ENCODE results near the gene AVL9. TPM values are rescaled to one million over a fixed set of nuclear protein-coding genes. Genes with fewer than 3 reads are reported as not detected.
"Not testable (repeated sequence)": the region's sequence is repeated elsewhere in the genome, so short reads cannot be mapped to it uniquely, and the experiment has no call there.

Gene AVL9
- total and polyA plus RNA-seq, 7 experiments from 2014 or later = 8.0 to 57.9 (median 35.4) TPM

- peak within 1 kb of the TSS; percentile 83 to 98 (median 92) for H3K4me3 Mint-ChIP-seq
- Histone ChIP-seq H3K4me3 (ENCODE audit: low read length) (peak within 1 kb of the TSS; percentile 86), H3K27ac (ENCODE audit: low read depth, low read length) (peak within 1 kb of the TSS; percentile 87), H3K36me3 (ENCODE audit: control insufficient read depth in 2 of 3, insufficient read depth in 3 of 3, low read length in 3 of 3) (peaks cover 0 to 16% (median 0%) of the 10 kb centered on the region in 3 experiments), H3K9me3 (ENCODE audit: control insufficient read depth in 2 of 3, low read length in 3 of 3) (no peaks in the 10 kb centered on the region), H3K4me1 (ENCODE audit: control insufficient read depth in 2 of 2, insufficient read depth in 2 of 2, low read length in 2 of 2) (peaks cover 8 to 13% of the 10 kb centered on the region in 2 donors), H3K27me3 (ENCODE audit: control insufficient read depth in 2 of 2, insufficient read depth in 2 of 2, low read length in 2 of 2) (no peaks in the 10 kb centered on the region)
- DNase-seq = peak; percentile 77 to 91 (median 89)
- ATAC-seq = peak; percentile 84
- H3K27ac Mint-ChIP-seq = peak within 1 kb of the TSS; percentile 90 to 98 (median 96)
- H3K27me3 Mint-ChIP-seq = no peaks in the 10 kb centered on the region
- H3K9me3 Mint-ChIP-seq = no peaks in the 10 kb centered on the region
- ChIA-PET POLR2A (interaction anchor here (0.6 to 1.4 kb wide), 4 partner anchors 45 to 572 kb away, joined by 3 to 5 read pairs (median 4); partner anchors contain the start of genes KBTBD2 and NT5C3A), CTCF (interaction anchor here (1.1 kb wide), 1 partner anchor 402 kb away, joined by 5 read pairs; no protein-coding TSS in a partner anchor)
- H3K36me3 Mint-ChIP-seq = peaks cover 0 to 19% (median 9%) of the 10 kb centered on the region in 5 donors
- H3K4me1 Mint-ChIP-seq = peaks cover 12 to 43% (median 31%) of the 10 kb centered on the region in 7 donors
- intact Hi-C loops (cut with micrococcal nuclease) = loop anchor here (1.0 to 2.0 kb wide), 10 partner anchors 146 to 639 kb away; partner anchors contain the start of genes BBS9 (in 2 of the 2), NT5C3A (in 2 of the 2) and KBTBD2 (in 1 of the 2)
Observed at GRCh38 chr7:32490127-32490796, 5.0 kb upstream of the AVL9 start, which contains the start of gene LSM5. TSS of gene LSM5 (minus strand) at chr7:32490380. CDS start at chr7:32490365, 15 bp downstream.

GRCh38 chr7:32494946-32495297 is 367 bp upstream of the AVL9 start:
- ChIA-PET CTCF (interaction anchor here (0.6 kb wide), 1 partner anchor 55 kb away, joined by 3 read pairs; no protein-coding TSS in a partner anchor), POLR2A (interaction anchor here (0.5 to 1.8 kb wide), 9 partner anchors 9 to 567 kb away, joined by 3 to 10 read pairs (median 5); partner anchors contain the start of genes KBTBD2 and NT5C3A)
- H3K27me3 ChIP-seq (ENCODE audit: control insufficient read depth in 2 of 2, insufficient read depth in 2 of 2, low read length in 2 of 2) = no peaks in the 10 kb centered on the region

GRCh38 chr7:32496052-32496813 is 944 bp downstream of the AVL9 start:
- Mint-ChIP-seq H3K4me1 (peaks cover 29 to 50% (median 39%) of the 10 kb centered on the region in 7 donors), H3K36me3 (peaks cover 4 to 19% (median 9%) of the 10 kb centered on the region in 5 donors), H3K4me3 (peak overlapping the region; percentile 86 to 100 (median 96)), H3K27ac (peak overlapping the region; percentile 92 to 97 (median 96)), H3K27me3 (no peaks in the 10 kb centered on the region), H3K9me3 (peaks cover 0 to 6% (median 0%) of the 10 kb centered on the region in 11 donors)
- Histone ChIP-seq H3K27me3 (ENCODE audit: control insufficient read depth in 2 of 2, insufficient read depth in 2 of 2, low read length in 2 of 2) (no peaks in the 10 kb centered on the region), H3K4me1 (ENCODE audit: control insufficient read depth in 2 of 2, insufficient read depth in 2 of 2, low read length in 2 of 2) (peaks cover 19 to 32% of the 10 kb centered on the region in 2 donors), H3K4me3 (ENCODE audit: low read length) (peak overlapping the region; percentile 56), H3K9me3 (ENCODE audit: control insufficient read depth in 2 of 3, low read length in 3 of 3) (no peaks in the 10 kb centered on the region), H3K36me3 (ENCODE audit: control insufficient read depth in 2 of 3, insufficient read depth in 3 of 3, low read length in 3 of 3) (peaks cover 0 to 3% (median 0%) of the 10 kb centered on the region in 3 experiments), H3K27ac (ENCODE audit: low read depth, low read length) (peak overlapping the region; percentile 96)
- ChIA-PET CTCF (interaction anchor here (0.7 kb wide), 2 partner anchors 97 to 395 kb away, joined by 3 to 4 read pairs; no protein-coding TSS in a partner anchor), POLR2A (interaction anchor here (0.6 to 1.8 kb wide), 13 partner anchors 8 to 614 kb away, joined by 3 to 10 read pairs (median 3); partner anchors contain the start of genes KBTBD2 and NT5C3A)
- no peak for ATAC-seq
- intact Hi-C loops (cut with micrococcal nuclease) = loop anchor here (2.0 to 5.0 kb wide), 4 partner anchors 36 to 546 kb away; no protein-coding TSS in a partner anchor
- DNase-seq = no peak

More at GRCh38 chr7:32494946-32495297, 367 bp upstream of the AVL9 start:
- H3K4me3 ChIP-seq (ENCODE audit: low read length) = peak overlapping the region; percentile 88
- intact Hi-C loops (cut with micrococcal nuclease) = loop anchor here (1.0 to 5.0 kb wide), 12 partner anchors 37 to 1901 kb away; partner anchors contain the start of genes BBS9 (in 2 of the 2), GARS1 (in 1 of the 2) and RP9 (in 1 of the 2)
- H3K4me1 Mint-ChIP-seq = peaks cover 16 to 50% (median 38%) of the 10 kb centered on the region in 7 donors
- ATAC-seq = no peak
- H3K27me3 Mint-ChIP-seq = no peaks in the 10 kb centered on the region
- peak overlapping the region; percentile 89 to 97 (median 96) for H3K27ac Mint-ChIP-seq
- H3K4me1 ChIP-seq (ENCODE audit: control insufficient read depth in 2 of 2, insufficient read depth in 2 of 2, low read length in 2 of 2) = peaks cover 12 to 24% of the 10 kb centered on the region in 2 donors
- no peak for DNase-seq
- peak overlapping the region; percentile 86 to 100 (median 96) for H3K4me3 Mint-ChIP-seq
- peaks cover 0 to 3% (median 0%) of the 10 kb centered on the region in 3 experiments for H3K36me3 ChIP-seq (ENCODE audit: control insufficient read depth in 2 of 3, insufficient read depth in 3 of 3, low read length in 3 of 3)
- H3K9me3 Mint-ChIP-seq = peaks cover 0 to 4% (median 0%) of the 10 kb centered on the region in 11 donors
- H3K27ac ChIP-seq (ENCODE audit: low read depth, low read length) = peak overlapping the region; percentile 96
- no peaks in the 10 kb centered on the region for H3K9me3 ChIP-seq (ENCODE audit: control insufficient read depth in 2 of 3, low read length in 3 of 3)
- H3K36me3 Mint-ChIP-seq = peaks cover 4 to 9% (median 6%) of the 10 kb centered on the region in 5 donors

GRCh38 chr7:32499755-32500154 is 4.5 kb downstream of the AVL9 start:
- Mint-ChIP-seq H3K4me3 (peak overlapping the region in 9 of 10 donors; percentile 18 to 61 (median 45)), H3K27ac (peak overlapping the region in 4 of 9 donors; percentile 3 to 65 (median 32)), H3K4me1 (peaks cover 37 to 77% (median 58%) of the 10 kb centered on the region in 7 donors), H3K36me3 (peaks cover 4 to 23% (median 16%) of the 10 kb centered on the region in 5 donors)
- H3K4me3 ChIP-seq (ENCODE audit: low read length); H3K27me3 Mint-ChIP-seq; H3K27me3 ChIP-seq (ENCODE audit: control insufficient read depth in 2 of 2, insufficient read depth in 2 of 2, low read length in 2 of 2); ATAC-seq; H3K36me3 ChIP-seq (ENCODE audit: control insufficient read depth in 2 of 3, insufficient read depth in 3 of 3, low read length in 3 of 3); H3K27ac ChIP-seq (ENCODE audit: low read depth, low read length); H3K9me3 ChIP-seq (ENCODE audit: control insufficient read depth in 2 of 3, low read length in 3 of 3); DNase-seq; H3K9me3 Mint-ChIP-seq: not testable (repeated sequence)
- H3K4me1 ChIP-seq (ENCODE audit: control insufficient read depth in 2 of 2, insufficient read depth in 2 of 2, low read length in 2 of 2) = peaks cover 26 to 37% of the 10 kb centered on the region in 2 donors
- ChIA-PET POLR2A (interaction anchor here (0.6 kb wide), 1 partner anchor 26 kb away, joined by 3 read pairs; no protein-coding TSS in a partner anchor), CTCF (interaction anchor here (1.1 kb wide), 1 partner anchor 32 kb away, joined by 3 read pairs; no protein-coding TSS in a partner anchor)
- intact Hi-C loops (cut with micrococcal nuclease) = loop anchor here in 1 of 2 donors (5.0 kb wide), 3 partner anchors 33 to 543 kb away; no protein-coding TSS in a partner anchor

- H3K27ac ChIP-seq (ENCODE audit: low read depth, low read length); H3K4me3 ChIP-seq (ENCODE audit: low read length); H3K27me3 ChIP-seq (ENCODE audit: control insufficient read depth in 2 of 2, insufficient read depth in 2 of 2, low read length in 2 of 2); ATAC-seq; H3K9me3 Mint-ChIP-seq; H3K27me3 Mint-ChIP-seq; H3K36me3 ChIP-seq (ENCODE audit: control insufficient read depth in 2 of 3, insufficient read depth in 3 of 3, low read length in 3 of 3); H3K9me3 ChIP-seq (ENCODE audit: control insufficient read depth in 2 of 3, low read length in 3 of 3); intact Hi-C loops (cut with micrococcal nuclease); DNase-seq: not testable (repeated sequence)
- ChIA-PET CTCF (interaction anchor here (1.1 kb wide), 1 partner anchor 32 kb away, joined by 3 read pairs; no protein-coding TSS in a partner anchor), POLR2A (interaction anchor here (0.6 kb wide), 1 partner anchor 26 kb away, joined by 3 read pairs; no protein-coding TSS in a partner anchor)
- peaks cover 26 to 37% of the 10 kb centered on the region in 2 donors for H3K4me1 ChIP-seq (ENCODE audit: control insufficient read depth in 2 of 2, insufficient read depth in 2 of 2, low read length in 2 of 2)
- Mint-ChIP-seq H3K36me3 (peaks cover 4 to 23% (median 16%) of the 10 kb centered on the region in 5 donors), H3K4me3 (peak overlapping the region in 7 of 10 donors; percentile 12 to 61 (median 45)), H3K27ac (peak overlapping the region in 2 of 9 donors; percentile 3 to 65), H3K4me1 (peaks cover 34 to 77% (median 58%) of the 10 kb centered on the region in 7 donors)
Observed at GRCh38 chr7:32500216-32500615, 4.9 kb downstream of the AVL9 start.
